COR-L47 (cell line): Measurements from ENCODE around the gene KLHL26.
"Not testable (repeated sequence)": the region's sequence is repeated elsewhere in the genome, so short reads cannot be mapped to it uniquely, and the experiment has no call there.

ENCODE experiments used
- DNase-seq: peaks from one replicate; lab custom pipeline; 2025; lab: John Stamatoyannopoulos, UW

Gene KLHL26

GRCh38 chr19:18636969-18637629 is at the start of gene KLHL26:
KLHL26 (plus strand) TSS chr19:18637028; CDS start chr19:18637055, 27 bp downstream.
- DNase-seq, result no peak

GRCh38 chr19:18587561-18587960 is 49.3 kb upstream of the KLHL26 start:
- no peak for DNase-seq

- DNase-seq, result no peak
Observed at GRCh38 chr19:18587962-18588610, 48.7 kb upstream of the KLHL26 start.

- peak; percentile 60 for DNase-seq
Observed at GRCh38 chr19:18588611-18589379, 48.0 kb upstream of the KLHL26 start, which contains the start of gene REX1BD. REX1BD (plus strand) TSS chr19:18588798; CDS start chr19:18588802, 4 bp downstream.

GRCh38 chr19:18589380-18590272 is 47.2 kb upstream of the KLHL26 start:
- DNase-seq, result peak; percentile 53

GRCh38 chr19:18590273-18591272 is 46.3 kb upstream of the KLHL26 start:
- no peak for DNase-seq

- no peak for DNase-seq
Observed at GRCh38 chr19:18591735-18592385, 45.0 kb upstream of the KLHL26 start.

- not testable (repeated sequence) for DNase-seq
Observed at GRCh38 chr19:18592732-18593131, 44.1 kb upstream of the KLHL26 start.

- no peak for DNase-seq
Observed at GRCh38 chr19:18593367-18594095, 43.3 kb upstream of the KLHL26 start.

- peak; percentile 63 for DNase-seq
Observed at GRCh38 chr19:18594096-18594823, 42.6 kb upstream of the KLHL26 start.

- no peak for DNase-seq
Observed at GRCh38 chr19:18594824-18595373, 41.9 kb upstream of the KLHL26 start.

- DNase-seq, result no peak
Observed at GRCh38 chr19:18595475-18595874, 41.4 kb upstream of the KLHL26 start.

GRCh38 chr19:18596752-18597157 is 40.1 kb upstream of the KLHL26 start:
- DNase-seq, result no peak

GRCh38 chr19:18597809-18598660 is 38.8 kb upstream of the KLHL26 start:
- DNase-seq, result no peak

- no peak for DNase-seq
Observed at GRCh38 chr19:18599485-18599884, 37.3 kb upstream of the KLHL26 start.

GRCh38 chr19:18600692-18601397 is 36.0 kb upstream of the KLHL26 start:
- DNase-seq, result not testable (repeated sequence)

- DNase-seq, result no peak
Observed at GRCh38 chr19:18601875-18602274, 35.0 kb upstream of the KLHL26 start.
